Stimulated activated CD4-positive, alpha-beta T cell treated with anti-CD3 and anti-CD28 coated beads, Interleukin-2, amount 100 ng/mL, for 24 hours (primary cell): ENCODE measurements around the gene SLC9A1.
"Not testable (repeated sequence)": the region's sequence is repeated elsewhere in the genome, so short reads cannot be mapped to it uniquely, and the experiment has no call there.

Experiments
- DNase-seq, 2 donors: peaks; one replicate each; pipeline ENCODE4 v3.0.0-alpha.2; 2020

Gene SLC9A1

GRCh38 chr1:27154991-27155781 lies at the start of gene SLC9A1:
SLC9A1 (minus strand) TSS chr1:27155125; CDS start chr1:27154334, 791 bp downstream.
- DNase-seq, result peak; percentile 93

- DNase-seq, result no peak
These were observed 49.0 kb upstream of the SLC9A1 start for GRCh38 chr1:27203946-27204345.

- DNase-seq, result no peak
These were observed 46.4 kb upstream of the SLC9A1 start for GRCh38 chr1:27201295-27201694.

- no peak for DNase-seq
These were observed 38.3 kb upstream of the SLC9A1 start for GRCh38 chr1:27193194-27193593.

- DNase-seq, result no peak
These were observed 37.2 kb upstream of the SLC9A1 start for GRCh38 chr1:27192039-27192529.

GRCh38 chr1:27184665-27185064 lies 29.7 kb upstream of the SLC9A1 start:
- DNase-seq, result not testable (repeated sequence)

GRCh38 chr1:27179979-27180378 lies 25.1 kb upstream of the SLC9A1 start:
- no peak for DNase-seq

GRCh38 chr1:27179379-27179778 lies 24.5 kb upstream of the SLC9A1 start:
- no peak for DNase-seq

- DNase-seq, result no peak
These were observed 22.0 kb upstream of the SLC9A1 start for GRCh38 chr1:27176954-27177353.

- no peak for DNase-seq
These were observed 21.4 kb upstream of the SLC9A1 start for GRCh38 chr1:27176323-27176722.

- DNase-seq, result not testable (repeated sequence)
These were observed 18.1 kb upstream of the SLC9A1 start for GRCh38 chr1:27172992-27173391.

- DNase-seq, result no peak
These were observed 12.0 kb upstream of the SLC9A1 start for GRCh38 chr1:27166929-27167328.

GRCh38 chr1:27166351-27166802 lies 11.5 kb upstream of the SLC9A1 start:
- DNase-seq, result no peak

GRCh38 chr1:27163093-27163492 lies 8.2 kb upstream of the SLC9A1 start:
- no peak for DNase-seq

GRCh38 chr1:27162090-27162489 lies 7.2 kb upstream of the SLC9A1 start:
- no peak for DNase-seq

- DNase-seq, result no peak
These were observed 6.7 kb upstream of the SLC9A1 start for GRCh38 chr1:27161594-27161993.

GRCh38 chr1:27157194-27157593 lies 2.3 kb upstream of the SLC9A1 start:
- no peak for DNase-seq

GRCh38 chr1:27154469-27154990 lies 395 bp downstream of the SLC9A1 start:
- DNase-seq, result no peak

GRCh38 chr1:27153927-27154358 lies 982 bp downstream of the SLC9A1 start:
- DNase-seq, result no peak

GRCh38 chr1:27153549-27153886 lies 1.4 kb downstream of the SLC9A1 start:
- DNase-seq, result no peak

GRCh38 chr1:27152829-27153548 lies 1.9 kb downstream of the SLC9A1 start:
- DNase-seq, result no peak

- DNase-seq, result no peak
These were observed 2.7 kb downstream of the SLC9A1 start for GRCh38 chr1:27152004-27152828.

- no peak for DNase-seq
These were observed 4.3 kb downstream of the SLC9A1 start for GRCh38 chr1:27150641-27151040.
